COLO668 (cell line): Measurements from ENCODE around the gene SLC5A1.

Source experiments
- DNase-seq: peaks from one replicate; lab custom pipeline; 2025; ENCODE audit not compliant: unreplicated experiment; lab: John Stamatoyannopoulos, UW

The SLC5A1 gene

GRCh38 chr22:32050678-32051515 lies 7.8 kb downstream of the SLC5A1 start:
- peak; percentile 51 for DNase-seq

DNA sequence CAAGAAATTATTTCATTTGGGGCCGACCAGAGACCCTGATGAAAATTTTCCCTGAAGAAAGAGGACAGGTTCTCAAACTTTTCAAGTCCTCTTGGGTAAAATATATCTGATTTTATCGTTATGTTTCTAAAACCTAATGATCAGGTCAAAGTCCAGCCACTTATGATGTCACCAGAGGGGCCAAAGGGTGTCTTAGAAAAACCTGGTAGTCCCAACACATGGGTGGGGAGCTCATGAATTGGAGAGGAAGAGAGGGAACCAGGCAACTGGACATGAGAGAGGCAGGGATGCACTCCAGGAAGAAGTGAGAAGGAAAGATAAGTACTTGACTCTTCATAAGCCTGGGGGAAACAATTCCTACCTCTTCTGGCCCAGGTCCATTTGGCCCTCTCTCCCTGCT lies 9.2 kb downstream of the SLC5A1 start:
- DNase-seq: no peak

DNA sequence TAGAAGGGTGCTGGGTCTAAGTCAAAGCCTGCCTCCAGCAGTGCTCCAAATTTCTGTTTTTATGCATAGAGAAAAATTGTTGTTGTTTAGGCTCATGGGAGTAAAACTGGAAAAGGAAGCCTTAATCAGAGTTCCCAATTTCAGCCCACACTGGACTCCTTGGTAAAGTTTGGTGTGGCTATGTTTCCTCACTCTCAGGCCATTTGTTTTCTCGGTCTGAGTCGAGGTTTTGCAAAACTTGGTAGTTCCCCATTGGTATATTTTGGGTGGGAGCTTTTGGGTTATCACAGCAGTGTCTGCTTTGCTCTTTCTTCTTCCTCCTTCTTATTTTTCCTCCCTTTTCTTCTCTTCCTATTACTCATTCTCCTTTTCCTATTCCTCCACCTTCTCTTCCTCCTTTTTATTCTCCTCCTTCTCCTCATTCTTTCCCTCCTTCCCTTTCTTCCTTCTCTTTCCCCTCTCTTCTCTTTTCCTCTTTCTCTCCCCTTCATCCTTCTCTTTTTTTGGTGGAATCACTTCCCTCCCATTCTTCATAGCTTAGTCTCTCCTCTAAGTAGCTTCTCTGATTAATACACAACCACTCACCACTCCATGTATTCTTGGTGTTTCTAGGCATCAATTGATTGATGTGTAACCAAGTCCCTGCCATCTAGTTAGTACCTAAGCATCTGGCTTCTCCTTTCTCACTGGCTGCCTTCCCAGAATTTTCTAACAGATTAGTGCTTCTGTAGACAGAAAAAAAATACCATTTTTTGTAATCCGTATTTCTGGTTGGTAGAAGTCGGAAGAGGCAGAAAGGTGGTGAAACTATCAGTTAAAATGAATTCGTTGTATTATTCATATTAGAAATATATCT lies 10.1 kb downstream of the SLC5A1 start:
- DNase-seq: no peak

GRCh38 chr22:32055069-32055468 lies 12.0 kb downstream of the SLC5A1 start:
- DNase-seq: no peak

GRCh38 chr22:32058656-32059260 lies 15.7 kb downstream of the SLC5A1 start:
- no peak for DNase-seq

GRCh38 chr22:32059426-32059825 lies 16.4 kb downstream of the SLC5A1 start:
- no peak for DNase-seq

DNA sequence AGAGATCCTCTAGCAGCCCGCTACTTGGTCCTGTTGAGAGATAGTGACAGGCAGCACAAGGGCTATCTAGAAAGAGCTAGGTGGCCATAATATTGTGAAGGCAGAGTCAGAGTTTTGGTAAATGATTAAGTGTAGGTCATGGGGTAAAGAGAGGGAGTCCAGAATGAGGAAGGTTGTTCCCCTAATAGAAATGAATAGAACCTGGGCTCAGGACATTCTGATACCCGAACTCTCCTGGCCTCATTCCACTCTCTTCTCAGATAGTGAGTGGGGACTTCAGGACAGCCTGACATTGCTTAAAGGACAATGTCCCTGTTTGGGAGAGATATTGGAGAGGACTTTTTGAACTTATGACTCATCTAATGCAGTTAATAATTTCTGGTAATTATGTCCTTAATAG lies 20.6 kb downstream of the SLC5A1 start:
- no peak for DNase-seq

DNA sequence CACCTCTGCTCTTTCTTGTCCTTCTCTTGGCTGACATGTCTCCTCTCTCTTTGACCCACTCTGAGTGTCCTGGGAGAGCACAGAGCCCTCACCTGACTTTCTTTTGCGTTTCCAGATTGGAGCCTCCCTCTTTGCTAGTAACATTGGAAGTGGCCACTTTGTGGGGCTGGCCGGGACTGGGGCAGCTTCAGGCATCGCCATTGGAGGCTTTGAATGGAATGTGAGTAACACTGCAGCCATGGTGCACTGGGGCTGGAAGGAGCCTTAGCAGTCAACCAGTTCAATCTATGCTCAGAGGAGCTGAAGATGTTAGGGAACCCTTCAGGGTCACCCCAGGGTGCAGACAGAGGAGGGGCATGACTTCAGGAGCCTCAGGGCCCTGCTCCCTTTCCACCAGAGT lies 23.8 kb downstream of the SLC5A1 start:
- no peak for DNase-seq

- no peak for DNase-seq
Measured at GRCh38 chr22:32067613-32068012, 24.6 kb downstream of the SLC5A1 start.

GRCh38 chr22:32069579-32070372 lies 26.7 kb downstream of the SLC5A1 start:
- no peak for DNase-seq

GRCh38 chr22:32073262-32073661 lies 30.2 kb downstream of the SLC5A1 start:
- DNase-seq: no peak

- DNase-seq: no peak
Measured at GRCh38 chr22:32073823-32074380, 30.8 kb downstream of the SLC5A1 start.

DNA sequence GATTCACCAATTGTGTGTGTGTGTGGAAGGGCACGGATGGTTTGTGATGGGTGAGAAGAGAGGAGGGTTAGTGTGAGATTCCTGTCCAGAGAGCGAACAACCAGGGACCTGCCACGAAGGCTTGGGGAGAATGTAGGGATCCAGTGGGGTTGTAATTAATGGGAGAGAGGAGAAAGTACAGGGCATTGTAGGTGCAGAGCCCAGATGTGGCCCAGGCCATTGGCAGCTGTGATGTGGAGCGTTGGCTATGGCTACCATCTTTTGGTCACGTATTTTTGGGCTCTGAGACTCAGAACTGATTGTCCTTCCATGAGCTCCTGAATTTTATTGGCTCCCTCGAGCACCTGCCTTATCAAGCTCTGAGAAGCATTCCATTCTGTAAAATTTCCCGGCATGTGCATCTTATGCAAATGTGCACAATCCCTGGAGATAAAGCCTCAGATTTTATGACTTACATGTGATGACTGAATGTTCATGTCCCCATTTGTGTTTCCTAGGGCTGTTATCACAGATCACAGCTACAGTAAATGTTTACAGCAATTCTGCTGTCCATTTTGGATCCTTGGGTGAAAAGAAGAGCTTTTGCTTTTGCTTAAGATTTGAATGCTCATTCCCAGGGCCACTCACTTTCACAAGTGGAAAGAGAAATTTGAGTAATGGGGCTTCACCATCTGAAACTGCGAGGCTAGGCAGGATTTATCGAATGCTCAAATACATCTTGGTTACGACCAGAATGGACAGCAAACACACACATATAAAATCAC lies 33.1 kb downstream of the SLC5A1 start:
- DNase-seq: no peak

DNA sequence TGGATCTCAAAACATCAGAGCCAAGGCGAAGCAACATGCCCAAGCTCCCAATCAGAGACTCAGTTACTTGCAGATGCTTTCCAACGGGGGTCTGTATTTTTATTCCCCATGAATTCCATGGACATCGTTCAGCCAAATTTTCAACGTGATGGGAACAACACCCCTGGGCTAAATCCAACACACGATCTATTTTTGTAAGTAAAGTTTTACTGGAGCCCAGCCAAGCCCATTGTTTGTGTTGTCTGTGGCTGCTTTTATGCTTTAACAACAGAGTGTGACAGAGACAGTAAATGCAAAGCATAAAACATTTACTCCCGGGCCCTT lies 33.7 kb downstream of the SLC5A1 start:
- DNase-seq: no peak

DNA sequence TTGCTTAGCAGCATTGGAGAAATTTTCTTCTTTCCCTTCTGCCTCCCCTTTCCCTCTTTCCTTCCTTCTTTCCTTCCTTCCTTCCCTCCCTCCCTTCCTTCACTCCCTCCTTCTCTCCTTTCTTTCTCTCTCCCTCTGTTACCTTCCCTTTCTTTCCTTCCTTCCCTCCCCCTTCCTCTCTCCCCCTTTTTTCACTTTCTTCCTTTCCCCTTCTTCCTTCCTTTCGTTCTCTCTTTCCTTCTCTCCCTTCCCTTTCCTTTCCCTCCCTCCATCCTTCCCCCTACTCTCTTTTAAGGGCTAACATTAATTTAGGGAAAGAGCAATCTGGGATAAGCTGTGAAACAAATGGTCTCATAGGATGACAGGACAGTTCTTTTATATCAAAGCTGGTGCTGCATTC lies 34.1 kb downstream of the SLC5A1 start:
- DNase-seq: no peak

DNA sequence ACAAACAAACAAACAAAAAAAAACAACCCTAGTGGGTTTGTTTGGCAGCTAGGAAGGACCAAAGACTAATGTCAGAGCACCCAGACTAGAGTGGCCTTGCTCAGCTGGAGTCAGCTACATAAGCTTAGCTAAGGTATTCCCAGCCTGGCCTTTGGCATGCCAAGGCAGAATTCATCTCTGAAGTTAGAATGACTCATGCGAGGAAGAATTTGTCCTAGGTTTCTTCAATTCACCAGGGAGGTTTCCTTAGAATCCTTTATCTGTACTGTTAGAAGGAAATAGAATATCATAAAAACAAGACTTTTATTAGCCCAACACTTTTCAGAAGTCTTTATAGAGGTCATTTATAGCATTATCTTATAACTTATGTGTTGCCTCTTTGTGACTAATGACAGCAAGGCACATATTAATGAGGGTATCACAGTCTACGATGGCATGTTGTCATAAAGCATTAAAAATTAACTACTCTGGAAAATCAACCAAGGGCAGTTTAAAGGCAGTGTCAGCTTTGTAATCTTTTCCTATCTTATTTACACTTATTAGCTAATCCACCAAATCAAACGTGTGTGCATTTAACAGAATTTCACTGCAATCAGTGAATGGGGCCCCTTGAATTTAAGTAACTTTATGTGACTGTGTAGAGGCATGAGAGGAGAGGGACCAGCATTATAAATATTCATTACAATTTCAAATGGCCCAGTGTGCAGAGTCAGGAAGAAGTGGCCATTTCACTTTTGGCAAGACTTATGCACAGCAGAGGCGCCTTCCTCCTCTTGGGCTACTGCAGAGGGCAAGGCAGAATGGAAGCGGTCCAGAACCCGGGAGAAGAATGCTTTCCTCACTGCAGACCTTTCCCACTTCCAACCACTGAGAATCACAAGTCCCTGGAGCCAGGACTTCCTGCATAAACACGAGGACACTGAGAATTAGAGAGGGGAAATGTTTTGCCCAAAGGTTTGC lies 36.3 kb downstream of the SLC5A1 start:
- no peak for DNase-seq

DNA sequence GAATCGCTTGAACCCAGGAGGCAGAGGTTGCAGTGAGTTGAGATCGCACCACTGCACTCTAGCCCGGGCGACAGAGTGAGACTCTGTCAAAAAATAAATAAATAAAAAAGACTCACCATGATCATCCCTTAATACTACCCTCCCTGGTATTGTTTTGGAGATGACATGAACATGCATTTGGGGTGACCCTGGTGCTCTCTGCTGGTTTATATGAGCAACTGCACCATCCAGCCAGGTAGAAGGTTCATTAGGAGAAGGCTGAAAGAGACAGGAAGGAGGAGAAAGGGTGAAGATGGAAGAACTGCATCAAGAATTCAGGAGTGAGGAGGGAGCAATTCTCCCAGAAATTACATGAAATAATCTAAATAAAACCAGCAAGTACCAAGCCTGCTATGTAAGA lies 37.8 kb downstream of the SLC5A1 start:
- peak; percentile 10 for DNase-seq

DNA sequence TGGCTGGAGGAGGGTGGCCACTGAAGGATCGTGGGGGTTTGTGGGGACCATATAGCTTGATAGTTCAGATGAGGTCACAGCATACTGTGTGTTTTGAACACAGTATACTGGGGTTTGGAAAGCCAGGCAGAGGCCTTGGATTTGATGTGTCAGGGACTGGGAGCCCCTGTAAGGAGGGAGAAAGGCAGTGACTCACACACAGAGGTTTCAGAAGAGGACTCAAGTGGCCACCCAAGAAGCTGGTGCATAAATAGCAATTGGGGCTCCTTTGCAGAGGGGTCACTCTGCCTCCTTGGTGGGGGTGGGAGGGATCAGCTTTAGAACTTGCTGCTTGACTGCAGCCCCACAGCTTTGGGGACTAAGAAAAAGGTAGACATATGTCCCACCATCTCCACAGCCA lies 39.3 kb downstream of the SLC5A1 start:
- no peak for DNase-seq

GRCh38 chr22:32083000-32083399 lies 39.9 kb downstream of the SLC5A1 start:
- DNase-seq: no peak
